Mucosa of stomach (tissue), 1 donor: ENCODE data around the gene RBM10.

Experiments used
- H3K27me3 ChIP-seq: one replicate; pipeline ENCODE4 v1.7.0; 2013; ENCODE audit warnings: mild to moderate bottlenecking, low read length; ENCODE audit not compliant: control insufficient read depth, insufficient read depth
- H3K36me3 ChIP-seq: one replicate; pipeline ENCODE4 v1.7.0; 2013; ENCODE audit warnings: low read length; ENCODE audit not compliant: control insufficient read depth, insufficient read depth
- H3K4me1 ChIP-seq: one replicate; pipeline ENCODE4 v1.7.0; 2013; ENCODE audit warnings: mild to moderate bottlenecking, low read length; ENCODE audit not compliant: control insufficient read depth, insufficient read depth
- H3K4me3 ChIP-seq: one replicate; pipeline ENCODE4 v1.7.0; 2013; ENCODE audit warnings: low read length
- H3K9ac ChIP-seq: one replicate; pipeline ENCODE4 v1.7.0; 2013; ENCODE audit warnings: mild to moderate bottlenecking, low read length, moderate library complexity
- H3K9me3 ChIP-seq: one replicate; pipeline ENCODE4 v1.7.0; 2013; ENCODE audit warnings: mild to moderate bottlenecking, low read length, moderate library complexity; ENCODE audit not compliant: control insufficient read depth
- donor health status: Pancreatic carcinoma.

Gene RBM10

DNA sequence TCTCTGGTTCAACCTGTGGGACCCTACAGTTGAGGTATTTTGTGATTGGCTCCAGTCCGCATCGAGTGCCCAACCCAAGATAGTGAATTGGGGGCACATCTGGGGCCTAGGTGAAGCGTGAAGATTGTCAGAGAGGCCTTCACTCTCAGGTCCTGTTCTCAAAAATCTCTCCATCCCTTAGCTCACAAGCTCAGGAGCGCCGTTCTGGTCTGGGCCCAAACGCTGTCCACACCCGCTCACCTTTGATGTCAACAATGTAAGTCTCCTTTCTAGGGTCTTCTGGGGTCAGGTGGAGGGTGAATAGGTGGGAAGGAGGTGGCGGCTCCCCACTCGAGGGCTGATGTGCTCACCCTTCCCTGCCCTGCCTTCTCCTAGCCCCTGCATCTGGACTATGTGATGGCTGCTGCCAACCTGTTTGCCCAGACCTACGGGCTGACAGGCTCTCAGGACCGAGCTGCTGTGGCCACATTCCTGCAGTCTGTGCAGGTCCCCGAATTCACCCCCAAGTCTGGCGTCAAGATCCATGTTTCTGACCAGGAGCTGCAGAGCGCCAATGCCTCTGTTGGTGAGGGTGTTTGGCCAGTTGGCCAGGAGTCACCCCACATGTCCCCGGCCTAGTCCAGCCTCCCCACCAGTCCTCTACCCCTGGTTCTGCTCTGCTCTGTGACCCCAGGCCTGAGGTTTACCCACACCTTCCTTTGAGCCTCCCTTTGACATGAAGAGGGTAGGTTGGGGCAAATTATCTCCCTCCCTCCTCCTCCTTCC is 65.8 kb downstream of the RBM10 start:
- no peak overlapping the region for H3K4me3 ChIP-seq
- H3K27me3 ChIP-seq = no peaks in the 10 kb centered on the region
- H3K36me3 ChIP-seq = peaks cover 18% of the 10 kb centered on the region

GRCh38 chrX:47212381-47213293 is 67.6 kb downstream of the RBM10 start:
- H3K27me3 ChIP-seq = no peaks in the 10 kb centered on the region
- H3K4me1 ChIP-seq = peaks cover 10% of the 10 kb centered on the region
- no peak overlapping the region for H3K9ac ChIP-seq
- H3K36me3 ChIP-seq = peaks cover 18% of the 10 kb centered on the region
- H3K9me3 ChIP-seq = no peaks in the 10 kb centered on the region
- no peak overlapping the region for H3K4me3 ChIP-seq

More for the DNA sequence above, 65.8 kb downstream of the RBM10 start:
- H3K9me3 ChIP-seq = no peaks in the 10 kb centered on the region
- H3K4me1 ChIP-seq = no peaks in the 10 kb centered on the region
- no peak overlapping the region for H3K9ac ChIP-seq

DNA sequence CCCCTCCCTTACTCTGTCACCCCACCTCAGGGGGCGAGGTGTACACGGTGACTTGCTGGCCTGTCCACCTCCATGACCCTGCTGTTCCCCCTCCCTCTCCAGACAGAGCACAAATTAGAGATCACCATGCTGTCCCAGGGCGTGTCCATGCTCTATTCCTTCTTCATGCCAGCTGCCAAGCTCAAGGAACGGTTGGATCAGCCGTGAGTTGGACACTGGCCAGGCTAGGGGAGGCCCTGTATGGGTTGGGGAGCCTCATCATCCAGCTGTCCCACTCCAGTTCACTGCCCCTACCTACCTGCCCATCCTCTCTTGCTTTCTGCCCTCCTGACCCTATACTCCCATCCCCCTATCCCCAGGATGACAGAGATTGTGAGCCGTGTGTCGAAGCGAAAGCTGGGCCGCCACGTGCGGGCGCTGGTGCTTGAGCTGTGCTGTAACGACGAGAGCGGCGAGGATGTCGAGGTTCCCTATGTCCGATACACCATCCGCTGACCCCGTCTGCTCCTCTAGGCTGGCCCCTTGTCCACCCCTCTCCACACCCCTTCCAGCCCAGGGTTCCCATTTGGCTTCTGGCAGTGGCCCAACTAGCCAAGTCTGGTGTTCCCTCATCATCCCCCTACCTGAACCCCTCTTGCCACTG is 69.5 kb downstream of the RBM10 start:
- Histone ChIP-seq H3K4me1 (peaks cover 10% of the 10 kb centered on the region), H3K27me3 (no peaks in the 10 kb centered on the region), H3K9me3 (no peaks in the 10 kb centered on the region), H3K9ac (no peak overlapping the region), H3K36me3 (peaks cover 18% of the 10 kb centered on the region), H3K4me3 (no peak overlapping the region)

GRCh38 chrX:47215291-47215900 is 70.4 kb downstream of the RBM10 start:
- Histone ChIP-seq H3K36me3 (peaks cover 18% of the 10 kb centered on the region), H3K27me3 (no peaks in the 10 kb centered on the region), H3K9me3 (no peaks in the 10 kb centered on the region), H3K4me3 (no peak overlapping the region), H3K9ac (no peak overlapping the region), H3K4me1 (peaks cover 18% of the 10 kb centered on the region)

GRCh38 chrX:47216393-47216925 is 71.4 kb downstream of the RBM10 start:
- Histone ChIP-seq H3K9me3 (no peaks in the 10 kb centered on the region), H3K4me3 (no peak overlapping the region), H3K4me1 (peaks cover 20% of the 10 kb centered on the region), H3K9ac (peak overlapping the region; percentile 53), H3K36me3 (peaks cover 9% of the 10 kb centered on the region), H3K27me3 (no peaks in the 10 kb centered on the region)

DNA sequence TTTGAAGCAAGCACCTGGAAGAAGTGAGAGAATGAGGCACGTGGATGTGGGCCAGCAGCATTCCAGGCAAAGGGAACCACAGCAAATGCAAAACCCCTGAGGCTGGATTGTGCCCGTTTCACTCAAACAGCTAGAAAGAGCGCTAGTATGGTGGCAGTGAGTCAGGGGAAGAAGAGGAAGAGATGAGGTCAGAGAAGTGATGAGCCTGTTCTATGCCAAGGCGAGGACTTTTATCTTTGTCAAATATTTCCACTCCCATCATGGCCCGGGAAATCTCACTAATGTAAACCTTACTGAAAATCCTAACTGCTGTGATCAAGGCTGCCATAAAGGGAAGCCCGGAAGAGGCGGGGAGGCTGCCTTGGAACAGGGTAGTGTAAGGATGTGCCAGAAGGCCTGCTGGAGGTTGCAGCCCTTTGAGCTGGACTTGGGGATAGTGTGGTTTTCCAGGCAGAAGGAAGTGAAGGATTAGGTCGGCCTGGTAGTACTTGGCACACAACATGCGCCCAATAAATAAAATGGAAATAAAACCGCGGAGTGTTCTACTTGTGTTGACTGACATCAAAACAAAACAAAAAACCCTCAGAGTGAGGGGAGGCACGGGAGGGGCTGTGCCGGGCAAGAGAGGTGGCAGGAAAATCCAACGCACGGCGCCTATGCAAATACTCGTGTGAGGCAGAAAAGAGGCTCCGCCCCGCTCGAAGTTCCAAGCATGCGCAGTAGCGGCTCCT is 72.3 kb downstream of the RBM10 start:
- Histone ChIP-seq H3K4me1 (peaks cover 20% of the 10 kb centered on the region), H3K36me3 (peaks cover 7% of the 10 kb centered on the region), H3K9me3 (no peaks in the 10 kb centered on the region), H3K9ac (peak overlapping the region; percentile 53), H3K27me3 (no peaks in the 10 kb centered on the region), H3K4me3 (no peak overlapping the region)

DNA sequence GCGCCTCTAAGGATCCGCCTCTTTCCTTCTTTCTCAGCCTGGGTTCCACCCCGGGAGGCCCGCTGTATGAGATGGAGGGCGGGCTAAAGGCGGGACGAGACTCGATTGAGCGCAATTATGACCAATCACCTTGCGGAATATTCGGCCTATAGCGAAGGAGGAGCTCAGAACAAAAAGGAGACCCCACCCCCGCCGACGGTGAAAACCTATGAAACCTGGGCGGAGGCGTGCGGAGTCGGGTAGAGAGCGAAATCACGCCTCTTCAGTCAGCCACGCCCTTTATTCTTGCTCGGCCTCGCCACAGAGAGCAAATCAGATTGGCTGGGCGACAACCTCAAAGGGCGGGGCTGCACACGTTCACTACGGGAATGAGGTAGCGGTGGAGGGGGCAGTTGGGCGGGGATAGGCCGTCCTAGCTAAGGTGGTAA is 72.8 kb downstream of the RBM10 start:
- Histone ChIP-seq H3K9ac (peak overlapping the region; percentile 88), H3K9me3 (no peaks in the 10 kb centered on the region), H3K4me1 (peaks cover 20% of the 10 kb centered on the region), H3K4me3 (peak overlapping the region; percentile 72), H3K36me3 (peaks cover 7% of the 10 kb centered on the region), H3K27me3 (no peaks in the 10 kb centered on the region)

GRCh38 chrX:47218280-47218919 is 73.4 kb downstream of the RBM10 start, which contains the start of gene CDK16:
CDK16 (plus strand) TSS chrX:47218681; CDS start chrX:47223558, 4,877 bp downstream.
- peak within 1 kb of the TSS; percentile 88 for H3K9ac ChIP-seq
- peaks cover 7% of the 10 kb centered on the region for H3K36me3 ChIP-seq
- no peaks in the 10 kb centered on the region for H3K9me3 ChIP-seq
- peaks cover 20% of the 10 kb centered on the region for H3K4me1 ChIP-seq
- peak within 1 kb of the TSS; percentile 72 for H3K4me3 ChIP-seq
- no peaks in the 10 kb centered on the region for H3K27me3 ChIP-seq

- H3K36me3 ChIP-seq = peaks cover 7% of the 10 kb centered on the region
- H3K4me1 ChIP-seq = peaks cover 20% of the 10 kb centered on the region
- H3K27me3 ChIP-seq = no peaks in the 10 kb centered on the region
- peak overlapping the region; percentile 88 for H3K9ac ChIP-seq
- peak overlapping the region; percentile 72 for H3K4me3 ChIP-seq
- H3K9me3 ChIP-seq = no peaks in the 10 kb centered on the region
Observed at GRCh38 chrX:47218920-47219815, 74.1 kb downstream of the RBM10 start.

DNA sequence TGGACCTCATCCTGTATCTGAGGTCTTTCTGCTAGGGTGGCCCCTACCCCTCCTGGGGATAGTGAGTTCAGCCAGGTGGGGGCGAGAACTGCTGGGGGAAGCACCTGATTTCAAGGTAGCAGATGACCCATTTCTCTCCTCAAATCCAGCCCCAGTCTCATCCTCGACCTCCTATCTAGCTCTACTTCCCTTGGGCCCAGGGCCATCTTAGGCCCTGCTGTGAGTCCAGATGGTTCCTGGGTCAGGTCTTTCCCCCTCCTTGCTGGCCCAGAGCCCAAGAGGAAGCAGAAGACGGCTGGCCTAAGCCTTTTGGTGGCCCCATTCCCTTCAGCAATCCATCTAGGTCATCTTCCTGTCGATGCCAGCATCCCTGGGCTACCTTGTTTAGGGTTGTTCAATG is 76.7 kb downstream of the RBM10 start:
- Histone ChIP-seq H3K36me3 (no peaks in the 10 kb centered on the region), H3K9ac (no peak overlapping the region), H3K4me3 (no peak overlapping the region), H3K27me3 (no peaks in the 10 kb centered on the region), H3K4me1 (peaks cover 16% of the 10 kb centered on the region), H3K9me3 (no peaks in the 10 kb centered on the region)
